Measurements from ENCODE around the gene AMOTL2.

AMOTL2 gene

GRCh38 chr3:134367869-134368750 lies 6.1 kb downstream of the AMOTL2 start:
- FAIRE-seq, result no peak

GRCh38 chr3:134366928-134367811 lies 7.1 kb downstream of the AMOTL2 start:
- FAIRE-seq (no peak), DNase-seq (ENCODE audit: extremely low spot score, insufficient read length, low read depth) (no peak)

More at GRCh38 chr3:134367869-134368750, 6.1 kb downstream of the AMOTL2 start:
- no peak for DNase-seq (ENCODE audit: extremely low spot score, insufficient read length, low read depth)

GRCh38 chr3:134366221-134366927 lies 7.9 kb downstream of the AMOTL2 start:
- DNase-seq (ENCODE audit: extremely low spot score, insufficient read length, low read depth), result no peak

GRCh38 chr3:134365766-134366065 lies 8.5 kb downstream of the AMOTL2 start:
- DNase-seq (ENCODE audit: extremely low spot score, insufficient read length, low read depth), result no peak
- no peak for FAIRE-seq

More at GRCh38 chr3:134366221-134366927, 7.9 kb downstream of the AMOTL2 start:
- no peak for FAIRE-seq

GRCh38 chr3:134364936-134365765 lies 9.1 kb downstream of the AMOTL2 start:
- FAIRE-seq, result no peak
- DNase-seq (ENCODE audit: extremely low spot score, insufficient read length, low read depth), result no peak

GRCh38 chr3:134364061-134364935 lies 9.9 kb downstream of the AMOTL2 start:
- FAIRE-seq, result no peak

GRCh38 chr3:134363381-134363755 lies 10.9 kb downstream of the AMOTL2 start:
- FAIRE-seq, result no peak
- DNase-seq (ENCODE audit: extremely low spot score, insufficient read length, low read depth), result no peak

More at GRCh38 chr3:134364061-134364935, 9.9 kb downstream of the AMOTL2 start:
- DNase-seq (ENCODE audit: extremely low spot score, insufficient read length, low read depth), result peak; percentile 32

- DNase-seq (ENCODE audit: extremely low spot score, insufficient read length, low read depth) (no peak), FAIRE-seq (no peak)
Observed at GRCh38 chr3:134362670-134363380, 11.4 kb downstream of the AMOTL2 start.

- DNase-seq (ENCODE audit: extremely low spot score, insufficient read length, low read depth) (no peak), FAIRE-seq (no peak)
Observed at GRCh38 chr3:134362221-134362620, 12.0 kb downstream of the AMOTL2 start.

- no peak for FAIRE-seq
Observed at GRCh38 chr3:134361162-134361835, 12.9 kb downstream of the AMOTL2 start.

GRCh38 chr3:134360046-134360445 lies 14.2 kb downstream of the AMOTL2 start:
- DNase-seq (ENCODE audit: extremely low spot score, insufficient read length, low read depth) (no peak), FAIRE-seq (no peak)

More at GRCh38 chr3:134361162-134361835, 12.9 kb downstream of the AMOTL2 start:
- no peak for DNase-seq (ENCODE audit: extremely low spot score, insufficient read length, low read depth)

GRCh38 chr3:134359121-134360010 lies 14.9 kb downstream of the AMOTL2 start:
- FAIRE-seq (no peak), DNase-seq (ENCODE audit: extremely low spot score, insufficient read length, low read depth) (no peak)

GRCh38 chr3:134357914-134358811 lies 16.1 kb downstream of the AMOTL2 start:
- FAIRE-seq (no peak), DNase-seq (ENCODE audit: extremely low spot score, insufficient read length, low read depth) (no peak)

GRCh38 chr3:134357261-134357913 lies 16.9 kb downstream of the AMOTL2 start:
- DNase-seq (ENCODE audit: extremely low spot score, insufficient read length, low read depth) (no peak), FAIRE-seq (no peak)

Measured in GM18507 (cell line).